K562 (cell line): ENCODE data around the gene TMED8. TPM values are rescaled to one million over a fixed set of nuclear protein-coding genes. Genes with fewer than 3 reads are reported as not detected.

ENCODE experiments used
- ATAC-seq: fragments of 200-7000 bp; cut with Tn5 transposase; 3 replicates; pipeline ENCODE4 v1.9.1; 2020; ENCODE audit warnings: moderate library complexity
- BruUV-seq: library from RNA; stranded (reverse); fragments of 400-500 nt; replicated peaks from 2 replicates; lab custom pipeline; 2021; lab: Mats Ljungman, UMichigan
- CTCF ChIA-PET: fragments of 300-600 bp; formaldehyde crosslinking; extraction: SDS; loops from one replicate; lab custom pipeline; 2021; ENCODE audit warnings: low intra/inter-chr PET ratio; lab: Yijun Ruan, JAX
- POLR2A ChIA-PET: fragments of 300-600, 350-650 bp; sonication (Branson Sonifier 250); formaldehyde crosslinking; extraction: SDS; loops from one replicate; lab custom pipeline; 2021; ENCODE audit warnings: antibody characterized with exemption, inconsistent platforms; lab: Yijun Ruan, JAX
- DNase-seq, 4 experiments: peaks; one replicate each; pipeline versions ENCODE4 v3.0.0 to v3.0.0-alpha.2; 2011 to 2018; ENCODE audit warnings: low spot score in 3 of 4, mixed read lengths in 3 of 4; ENCODE audit errors: extremely low read depth in 1 of 4
- FAIRE-seq: peaks from 2 replicates; lab custom pipeline; 2011; peaks lifted over from hg19 to GRCh38; lab: Jason Lieb, UNC
- H2AFZ ChIP-seq: 2 replicates; pipeline ENCODE4 v1.6.0; 2011; ENCODE audit warnings: low read depth, low read length, control low read depth, inconsistent platforms
- H3K27ac ChIP-seq: fragments of 200-600 bp; 3 replicates; pipeline ENCODE4 v1.8.0; 2011; ENCODE audit warnings: low read depth, mild to moderate bottlenecking, control low read depth, inconsistent platforms, low read length, moderate library complexity, mixed read lengths; ENCODE audit errors: extremely low read depth
- H3K27me3 ChIP-seq, 2 experiments: fragments of 300-600 bp in 1 of 2; 2 replicates in 1 of 2; 3 replicates in 1 of 2; pipeline versions ENCODE4 v1.6.0 to v1.8.0; 2011; ENCODE audit warnings: inconsistent platforms in 2 of 2, low read length in 2 of 2, mild to moderate bottlenecking in 1 of 2, mixed read lengths in 1 of 2, moderate library complexity in 1 of 2; ENCODE audit not compliant: control insufficient read depth in 2 of 2, insufficient read depth in 2 of 2
- H3K36me3 ChIP-seq: fragments of 300-600 bp; 3 replicates; pipeline ENCODE4 v1.8.0; 2011; ENCODE audit warnings: mild to moderate bottlenecking, low read length, inconsistent platforms; ENCODE audit not compliant: control insufficient read depth, insufficient read depth
- H3K4me1 ChIP-seq, 2 experiments: fragments of 200-600 bp in 1 of 2; replicated peaks in 1 of 2; 2 replicates in 1 of 2; 3 replicates in 1 of 2; pipeline versions ENCODE4 v1.5.1 to v1.8.0; 2011; ENCODE audit warnings: inconsistent platforms in 2 of 2, low read length in 2 of 2, mild to moderate bottlenecking in 1 of 2, mixed read lengths in 1 of 2, moderate library complexity in 1 of 2; ENCODE audit not compliant: control insufficient read depth in 2 of 2, insufficient read depth in 2 of 2
- H3K4me2 ChIP-seq: 2 replicates; pipeline ENCODE4 v1.6.1; 2011; ENCODE audit warnings: low read length, control low read depth, inconsistent platforms, mixed read lengths; ENCODE audit not compliant: insufficient read depth
- H3K4me3 ChIP-seq: fragments of 200-600 bp; sonication (generic), shearing (Covaris generic); 2 replicates; pipeline ENCODE4 v1.5.1; 2016; ENCODE audit warnings: control low read depth, inconsistent platforms
- H3K79me2 ChIP-seq: fragments of 200-600 bp; 3 replicates; pipeline ENCODE4 v1.8.0; 2011; ENCODE audit warnings: low read length, inconsistent platforms; ENCODE audit not compliant: control insufficient read depth, insufficient read depth
- H3K9ac ChIP-seq, 2 experiments: 2 replicates each; pipeline versions ENCODE4 v1.6.0 to v1.6.1; 2011; ENCODE audit warnings: low read depth in 2 of 2, low read length in 2 of 2, control low read depth in 1 of 2, inconsistent platforms in 1 of 2, mild to moderate bottlenecking in 1 of 2, mixed read lengths in 1 of 2; ENCODE audit not compliant: insufficient read depth in 1 of 2
- H3K9me1 ChIP-seq: one replicate; pipeline ENCODE4 v1.6.0; 2011; ENCODE audit warnings: inconsistent platforms, mild to moderate bottlenecking, low read length, moderate library complexity; ENCODE audit not compliant: control insufficient read depth, insufficient read depth
- H3K9me3 ChIP-seq: replicated peaks from 2 replicates; pipeline ENCODE4 v1.5.1; 2011; ENCODE audit warnings: low read depth, low read length, inconsistent platforms; ENCODE audit not compliant: control insufficient read depth, insufficient read depth
- H4K20me1 ChIP-seq: replicated peaks from 2 replicates; pipeline ENCODE4 v1.6.1; 2011; ENCODE audit warnings: low read length, inconsistent platforms, mixed read lengths; ENCODE audit not compliant: control insufficient read depth, insufficient read depth
- ATF7 ChIP-seq: fragments of 450-650 bp; IDR thresholded peaks from 2 replicates; pipeline ENCODE4 v1.7.1; 2014; ENCODE audit warnings: mild to moderate bottlenecking, moderate library complexity
- BCOR ChIP-seq: fragments of 450-650 bp; IDR thresholded peaks from 2 replicates; pipeline ENCODE4 v1.6.1; 2016
- CBX5 ChIP-seq: IDR thresholded peaks from 2 replicates; pipeline ENCODE4 v1.6.1; 2014; ENCODE audit warnings: low read depth, borderline replicate concordance
- PCBP1 ChIP-seq: fragments of 200-400 bp; formaldehyde crosslinking; IDR thresholded peaks from 2 replicates; pipeline ENCODE4 v1.6.1; 2018; ENCODE audit warnings: mild to moderate bottlenecking, low read depth, low read length; ENCODE audit not compliant: poor library complexity, severe bottlenecking
- POU5F1 ChIP-seq: fragments of 150-350 bp; IDR thresholded peaks from 2 replicates; pipeline ENCODE4 v1.6.1; 2014; ENCODE audit warnings: borderline replicate concordance, low read length, low read depth, mild to moderate bottlenecking; ENCODE audit not compliant: partially characterized antibody
- SMARCE1 ChIP-seq: fragments of 450-650 bp; IDR thresholded peaks from 2 replicates; pipeline ENCODE4 v1.7.1; 2016; ENCODE audit warnings: mild to moderate bottlenecking
- TAL1 ChIP-seq: fragments of 450-650 bp; IDR thresholded peaks from 2 replicates; pipeline ENCODE4 v1.6.1; 2016; ENCODE audit warnings: mild to moderate bottlenecking
- TCF15 ChIP-seq: fragments of 250-450 bp; sonication (Bioruptor Pico); IDR thresholded peaks from 2 replicates; pipeline ENCODE4 v1.8.0; 2022; ENCODE audit warnings: moderate library complexity, mild to moderate bottlenecking, inconsistent platforms
- TRIM28 ChIP-seq: fragments of 450-650 bp; IDR thresholded peaks from 2 replicates; pipeline ENCODE4 v1.6.1; 2017
- ZC3H8 ChIP-seq: fragments of 450-650 bp; IDR thresholded peaks from 2 replicates; pipeline ENCODE4 v1.6.1; 2017
- ZNF12 ChIP-seq: sonication (generic); formaldehyde crosslinking; IDR thresholded peaks from 2 replicates; pipeline ENCODE4 v1.4.0; 2020; ENCODE audit warnings: mild to moderate bottlenecking, missing genetic modification reagents
- ZNF263 ChIP-seq: sonication (generic); formaldehyde crosslinking; IDR thresholded peaks from 2 replicates; pipeline ENCODE4 v1.8.0; 2022; ENCODE audit warnings: mild to moderate bottlenecking, missing genetic modification reagents, borderline replicate concordance
- ZNF707 ChIP-seq: fragments of 250-450 bp; sonication (Bioruptor Pico); conservative IDR thresholded peaks from 2 replicates; pipeline ENCODE4 v1.8.0; 2022; ENCODE audit warnings: inconsistent platforms, mild to moderate bottlenecking, moderate library complexity
- ZNF77 ChIP-seq: fragments of 250-450 bp; sonication (Bioruptor Pico); IDR thresholded peaks from 2 replicates; pipeline ENCODE4 v1.5.0; 2020
- WGBS: fragments of 100-300 bp; shearing (Covaris generic); methylation state at CpG from one replicate; pipeline ENCODE4 v1.1.6; 2016; ENCODE audit warnings: low coverage, mixed read lengths; ENCODE audit not compliant: insufficient coverage; ENCODE audit errors: missing lambda C conversion rate; 5-methylcytosine and 5-hydroxymethylcytosine counted together
- in situ Hi-C: fragments of 300-500 bp; cut with MboI; formaldehyde crosslinking; loops from 4 replicates; pipeline ENCODE4 v1.15.0; 2018; ENCODE audit warnings: inconsistent platforms, mixed read lengths
- intact Hi-C: fragments of 100-400 bp; cut with micrococcal nuclease; formaldehyde crosslinking; loops from 2 replicates; pipeline ENCODE4 v1.14.2; 2022
- polyA plus RNA-seq, 8 experiments: library from polyadenylated mRNA; depleted of rRNA in 4 of 8; stranded (reverse) in 5 of 8; unstranded in 3 of 8; fragments of >200 nt; fragmentation: Nextera tagmentation in 2 of 8; fragmentation: Illumina TruSeq in 1 of 8; extraction: Ambion mirVana in 2 of 8; extraction: Trizol in 1 of 8; gene quantifications; 2 replicates each; pipeline versions ENCODE4 v1.2.1 to v1.2.3, GENCODE V29; 2011 to 2014; ENCODE audit warnings: inconsistent platforms in 1 of 8, missing spikeins in 1 of 8
- total RNA-seq, 7 experiments: library from RNA; depleted of rRNA in 6 of 7; stranded (reverse); fragments of >200 nt in 6 of 7; fragmentation: Illumina TruSeq in 2 of 7; extraction: Trizol in 2 of 7; gene quantifications; 2 replicates each; pipeline versions ENCODE4 v1.2.1 to v1.2.3, GENCODE V29; 2011 to 2021; ENCODE audit warnings: low replicate concordance in 1 of 7
- TF ChIP-seq, protein P1 (sequence below): fragments of 450-650 bp; IDR thresholded peaks from 2 replicates; pipeline ENCODE4 v1.6.1; 2017; ENCODE audit warnings: antibody characterized with exemption, mild to moderate bottlenecking
- TF ChIP-seq, protein P2 (sequence below), 2 experiments: fragments of 450-650 bp; conservative IDR thresholded peaks; 2 replicates each; pipeline ENCODE4 v1.6.1; 2017; ENCODE audit warnings: mild to moderate bottlenecking in 2 of 2, moderate library complexity in 2 of 2
- TF ChIP-seq, protein P3 (sequence below), 2 experiments: fragments of 450-650 bp in 1 of 2; sonication (generic) in 1 of 2; formaldehyde crosslinking in 1 of 2; IDR thresholded peaks in 1 of 2; conservative IDR thresholded peaks in 1 of 2; 2 replicates each; pipeline versions ENCODE4 v1.6.1 to v1.8.1; 2016 to 2023; ENCODE audit warnings: mild to moderate bottlenecking in 2 of 2, moderate library complexity in 2 of 2, inconsistent platforms in 1 of 2, missing genetic modification reagents in 1 of 2

TMED8 gene
- total and polyA plus RNA-seq, 9 of the 15 experiments (the other 6 are each of a cell fraction or from before 2014, with no cell fraction given) = 3.3 to 17.4 (median 12.0) TPM

GRCh38 chr14:77406718-77407117, 29.8 kb upstream of the TMED8 start:
- in situ Hi-C loops (no loop called here), intact Hi-C loops (loop anchor here (5.0 kb wide), 2 partner anchors 51 to 84 kb away; partner anchors contain the start of genes AHSA1, GSTZ1, POMT2 and VIPAS39)
- peaks cover 9 to 31% of the 10 kb centered on the region in 2 experiments for H3K4me1 ChIP-seq
- H3K4me3 ChIP-seq = no peak overlapping the region
- H3K9me3 ChIP-seq = no peaks in the 10 kb centered on the region
- no peaks in the 10 kb centered on the region for H3K9me1 ChIP-seq
- WGBS = 4% methylated on average over 6 of the region's 6 CpGs
- H3K27me3 ChIP-seq = no peaks in the 10 kb centered on the region
- peak overlapping the region; percentile 52; the same call in 1 of the 3 replicates for H3K27ac ChIP-seq
- ATAC-seq = peak; percentile 71
- peak; percentile 20 to 32 (median 26) for DNase-seq
- H3K9ac ChIP-seq = no peak overlapping the region; a peak in 1 of 4 replicates
- H3K79me2 ChIP-seq = no peaks in the 10 kb centered on the region
- CTCF ChIA-PET = no interaction called here
- peak; percentile 26 for FAIRE-seq
- H2AFZ ChIP-seq = peak overlapping the region; percentile 17; the same call in 1 of the 2 replicates
- H4K20me1 ChIP-seq = no peaks in the 10 kb centered on the region
- POLR2A ChIA-PET = no interaction called here
- peak overlapping the region; percentile 48 for H3K4me2 ChIP-seq
- no peaks in the 10 kb centered on the region for H3K36me3 ChIP-seq
- BruUV-seq = no TSS peak
- TF ChIP-seq TAL1 (no peak), TRIM28 (no peak), ZNF707 (CRISPR knock-in tag) (no peak), TCF15 (CRISPR knock-in tag) (no peak), SMARCE1 (no peak), ATF7 (peak; percentile 68; the same call in 1 of the 2 replicates), BCOR (no peak), POU5F1 (no peak), PCBP1 (no peak), ZNF263 (CRISPR knock-in tag) (no peak), ZNF12 (CRISPR knock-in tag) (no peak), ZNF77 (CRISPR knock-in tag) (no peak), ZC3H8 (no peak), CBX5 (no peak)
- TF ChIP-seq, protein P1, sequence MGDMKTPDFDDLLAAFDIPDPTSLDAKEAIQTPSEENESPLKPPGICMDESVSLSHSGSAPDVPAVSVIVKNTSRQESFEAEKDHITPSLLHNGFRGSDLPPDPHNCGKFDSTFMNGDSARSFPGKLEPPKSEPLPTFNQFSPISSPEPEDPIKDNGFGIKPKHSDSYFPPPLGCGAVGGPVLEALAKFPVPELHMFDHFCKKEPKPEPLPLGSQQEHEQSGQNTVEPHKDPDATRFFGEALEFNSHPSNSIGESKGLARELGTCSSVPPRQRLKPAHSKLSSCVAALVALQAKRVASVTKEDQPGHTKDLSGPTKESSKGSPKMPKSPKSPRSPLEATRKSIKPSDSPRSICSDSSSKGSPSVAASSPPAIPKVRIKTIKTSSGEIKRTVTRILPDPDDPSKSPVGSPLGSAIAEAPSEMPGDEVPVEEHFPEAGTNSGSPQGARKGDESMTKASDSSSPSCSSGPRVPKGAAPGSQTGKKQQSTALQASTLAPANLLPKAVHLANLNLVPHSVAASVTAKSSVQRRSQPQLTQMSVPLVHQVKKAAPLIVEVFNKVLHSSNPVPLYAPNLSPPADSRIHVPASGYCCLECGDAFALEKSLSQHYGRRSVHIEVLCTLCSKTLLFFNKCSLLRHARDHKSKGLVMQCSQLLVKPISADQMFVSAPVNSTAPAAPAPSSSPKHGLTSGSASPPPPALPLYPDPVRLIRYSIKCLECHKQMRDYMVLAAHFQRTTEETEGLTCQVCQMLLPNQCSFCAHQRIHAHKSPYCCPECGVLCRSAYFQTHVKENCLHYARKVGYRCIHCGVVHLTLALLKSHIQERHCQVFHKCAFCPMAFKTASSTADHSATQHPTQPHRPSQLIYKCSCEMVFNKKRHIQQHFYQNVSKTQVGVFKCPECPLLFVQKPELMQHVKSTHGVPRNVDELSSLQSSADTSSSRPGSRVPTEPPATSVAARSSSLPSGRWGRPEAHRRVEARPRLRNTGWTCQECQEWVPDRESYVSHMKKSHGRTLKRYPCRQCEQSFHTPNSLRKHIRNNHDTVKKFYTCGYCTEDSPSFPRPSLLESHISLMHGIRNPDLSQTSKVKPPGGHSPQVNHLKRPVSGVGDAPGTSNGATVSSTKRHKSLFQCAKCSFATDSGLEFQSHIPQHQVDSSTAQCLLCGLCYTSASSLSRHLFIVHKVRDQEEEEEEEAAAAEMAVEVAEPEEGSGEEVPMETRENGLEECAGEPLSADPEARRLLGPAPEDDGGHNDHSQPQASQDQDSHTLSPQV = no peak
- TF ChIP-seq, protein P2, sequence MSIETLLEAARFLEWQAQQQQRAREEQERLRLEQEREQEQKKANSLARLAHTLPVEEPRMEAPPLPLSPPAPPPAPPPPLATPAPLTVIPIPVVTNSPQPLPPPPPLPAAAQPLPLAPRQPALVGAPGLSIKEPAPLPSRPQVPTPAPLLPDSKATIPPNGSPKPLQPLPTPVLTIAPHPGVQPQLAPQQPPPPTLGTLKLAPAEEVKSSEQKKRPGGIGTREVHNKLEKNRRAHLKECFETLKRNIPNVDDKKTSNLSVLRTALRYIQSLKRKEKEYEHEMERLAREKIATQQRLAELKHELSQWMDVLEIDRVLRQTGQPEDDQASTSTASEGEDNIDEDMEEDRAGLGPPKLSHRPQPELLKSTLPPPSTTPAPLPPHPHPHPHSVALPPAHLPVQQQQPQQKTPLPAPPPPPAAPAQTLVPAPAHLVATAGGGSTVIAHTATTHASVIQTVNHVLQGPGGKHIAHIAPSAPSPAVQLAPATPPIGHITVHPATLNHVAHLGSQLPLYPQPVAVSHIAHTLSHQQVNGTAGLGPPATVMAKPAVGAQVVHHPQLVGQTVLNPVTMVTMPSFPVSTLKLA (conservative IDR thresholded peaks at IDR 0.05) = 0 out of 4 replicates have a peak, but pooled peaks of 1 of the 2 experiments have one; percentile 29
- TF ChIP-seq, protein P3, sequence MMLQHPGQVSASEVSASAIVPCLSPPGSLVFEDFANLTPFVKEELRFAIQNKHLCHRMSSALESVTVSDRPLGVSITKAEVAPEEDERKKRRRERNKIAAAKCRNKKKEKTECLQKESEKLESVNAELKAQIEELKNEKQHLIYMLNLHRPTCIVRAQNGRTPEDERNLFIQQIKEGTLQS (IDR thresholded peaks at IDR 0.05) = peak; percentile 67
- TF ChIP-seq, protein P3 (CRISPR knock-in tag; conservative IDR thresholded peaks at IDR 0.05) = no peak
